OCI-LY7 (cell line): ENCODE results near the gene SLC6A4. TPM values are rescaled to one million over a fixed set of nuclear protein-coding genes. Genes with fewer than 3 reads are reported as not detected.

ENCODE experiments used
- BruUV-seq: library from RNA; stranded (reverse); fragments of 400-500 nt; replicated peaks from 2 replicates; lab custom pipeline; 2021; lab: Mats Ljungman, UMichigan
- CTCF ChIA-PET: fragments of 300-600 bp; sonication (Branson Sonifier 250); formaldehyde crosslinking; loops from one replicate; lab custom pipeline; 2022; ENCODE audit warnings: antibody characterized with exemption; ENCODE audit not compliant: unreplicated experiment; lab: Charles Lee
- POLR2A ChIA-PET: fragments of 300-600 bp; sonication (Branson Sonifier 250); formaldehyde crosslinking; loops from one replicate; lab custom pipeline; 2022; ENCODE audit warnings: antibody characterized with exemption; lab: Charles Lee
- DNase-seq: peaks from one replicate; pipeline ENCODE4 v3.0.0-alpha.2; 2015; ENCODE audit warnings: low spot score
- H2AFZ ChIP-seq: fragments of 200-600 bp; sonication (generic), shearing (Covaris generic); 2 replicates; pipeline ENCODE4 v1.6.1; 2014; ENCODE audit warnings: mild to moderate bottlenecking, antibody characterized with exemption, low read length, moderate library complexity
- H3K27ac ChIP-seq: fragments of 200-600 bp; sonication (generic); 2 replicates; pipeline ENCODE4 v1.5.1; 2014; ENCODE audit warnings: mixed run types, low read depth, mild to moderate bottlenecking, moderate library complexity, low read length, inconsistent platforms; ENCODE audit not compliant: poor library complexity, severe bottlenecking
- H3K36me3 ChIP-seq: fragments of 200-600 bp; sonication (generic); 2 replicates; pipeline ENCODE4 v1.6.1; 2014; ENCODE audit warnings: mild to moderate bottlenecking, antibody characterized with exemption, low read length, moderate library complexity, mixed read lengths; ENCODE audit not compliant: insufficient read depth
- H3K4me1 ChIP-seq: fragments of 200-600 bp; sonication (generic); 2 replicates; pipeline ENCODE4 v1.5.1; 2014; ENCODE audit warnings: mild to moderate bottlenecking, low read length; ENCODE audit not compliant: insufficient read depth, poor library complexity, severe bottlenecking
- H3K4me2 ChIP-seq: fragments of 200-600 bp; sonication (generic); 2 replicates; pipeline ENCODE4 v1.6.1; 2014; ENCODE audit warnings: mild to moderate bottlenecking, low read length
- H3K4me3 ChIP-seq: fragments of 200-600 bp; sonication (generic); 2 replicates; pipeline ENCODE4 v1.5.1; 2014; ENCODE audit warnings: mild to moderate bottlenecking, low read depth, low read length; ENCODE audit not compliant: poor library complexity, severe bottlenecking
- H3K79me2 ChIP-seq: fragments of 200-600 bp; sonication (generic); 2 replicates; pipeline ENCODE4 v1.6.1; 2016; ENCODE audit warnings: low read depth, mild to moderate bottlenecking, low read length, moderate library complexity, mixed read lengths; ENCODE audit not compliant: insufficient read depth
- H3K9me2 ChIP-seq: fragments of 200-600 bp; sonication (generic); 2 replicates; pipeline ENCODE4 v1.6.1; 2016; ENCODE audit warnings: mild to moderate bottlenecking, low read length, mixed read lengths; ENCODE audit not compliant: insufficient read depth
- H3K9me3 ChIP-seq: fragments of 200-600 bp; sonication (generic); 2 replicates; pipeline ENCODE4 v1.6.1; 2014; ENCODE audit warnings: mild to moderate bottlenecking, mixed run types, low read length, mixed read lengths
- H4K20me1 ChIP-seq: fragments of 200-600 bp; sonication (generic); 2 replicates; pipeline ENCODE4 v1.6.1; 2014; ENCODE audit warnings: mild to moderate bottlenecking, antibody characterized with exemption, low read length, moderate library complexity, mixed read lengths; ENCODE audit not compliant: insufficient read depth
- EZH2phosphoT487 ChIP-seq: fragments of 200-600 bp; sonication (generic); IDR thresholded peaks from 2 replicates; pipeline ENCODE4 v1.6.1; 2018; ENCODE audit warnings: low read depth, borderline replicate concordance, mild to moderate bottlenecking, mixed run types, antibody characterized with exemption, low read length, moderate library complexity, mixed read lengths
- intact Hi-C: fragments of 100-400 bp; cut with micrococcal nuclease; formaldehyde crosslinking; loops from one replicate; pipeline ENCODE4 v1.10.0; 2022; ENCODE audit not compliant: unreplicated experiment
- total RNA-seq, 2 experiments: library from RNA; depleted of rRNA in 1 of 2; stranded (reverse); fragments of >200 nt in 1 of 2; shearing (Covaris generic) in 1 of 2; gene quantifications; 2 replicates each; pipeline ENCODE4 v1.2.3, GENCODE V29; 2014 to 2022
- TF ChIP-seq, protein P1 (sequence below): fragments of 200-600 bp; sonication (generic); conservative IDR thresholded peaks from 2 replicates; pipeline ENCODE4 v1.5.1; 2014; ENCODE audit warnings: mild to moderate bottlenecking, antibody characterized with exemption, low read length, moderate library complexity, mixed read lengths

Gene SLC6A4
- total RNA-seq, 2 experiments from 2014 or later = 0.09 TPM; not detected in 1

DNA sequence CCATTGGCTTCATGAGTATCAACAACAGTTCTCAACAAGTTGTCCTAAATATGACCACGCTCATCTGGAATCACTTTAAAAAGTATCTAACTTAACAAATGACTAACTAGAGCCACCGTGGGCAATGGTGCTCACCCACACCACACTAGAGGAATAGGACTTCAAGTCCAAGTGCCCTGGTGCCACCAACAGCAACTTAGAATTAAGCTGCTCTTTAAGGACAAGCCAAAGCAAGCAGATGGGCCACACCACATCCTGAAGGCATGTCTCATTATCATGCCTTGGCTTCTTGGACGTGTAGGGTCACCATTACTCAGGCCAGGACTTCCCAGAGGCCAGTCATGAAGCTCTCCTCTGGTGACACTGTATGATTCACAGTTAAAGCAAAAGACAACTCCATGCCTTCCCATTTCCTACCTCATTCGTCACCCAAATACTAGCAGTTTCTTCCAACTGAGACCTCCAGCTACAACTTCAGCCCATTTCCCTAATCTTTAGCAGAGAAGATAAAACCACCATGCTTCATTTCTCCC, 9.4 kb upstream of the SLC6A4 start:
- TF ChIP-seq, protein P1, sequence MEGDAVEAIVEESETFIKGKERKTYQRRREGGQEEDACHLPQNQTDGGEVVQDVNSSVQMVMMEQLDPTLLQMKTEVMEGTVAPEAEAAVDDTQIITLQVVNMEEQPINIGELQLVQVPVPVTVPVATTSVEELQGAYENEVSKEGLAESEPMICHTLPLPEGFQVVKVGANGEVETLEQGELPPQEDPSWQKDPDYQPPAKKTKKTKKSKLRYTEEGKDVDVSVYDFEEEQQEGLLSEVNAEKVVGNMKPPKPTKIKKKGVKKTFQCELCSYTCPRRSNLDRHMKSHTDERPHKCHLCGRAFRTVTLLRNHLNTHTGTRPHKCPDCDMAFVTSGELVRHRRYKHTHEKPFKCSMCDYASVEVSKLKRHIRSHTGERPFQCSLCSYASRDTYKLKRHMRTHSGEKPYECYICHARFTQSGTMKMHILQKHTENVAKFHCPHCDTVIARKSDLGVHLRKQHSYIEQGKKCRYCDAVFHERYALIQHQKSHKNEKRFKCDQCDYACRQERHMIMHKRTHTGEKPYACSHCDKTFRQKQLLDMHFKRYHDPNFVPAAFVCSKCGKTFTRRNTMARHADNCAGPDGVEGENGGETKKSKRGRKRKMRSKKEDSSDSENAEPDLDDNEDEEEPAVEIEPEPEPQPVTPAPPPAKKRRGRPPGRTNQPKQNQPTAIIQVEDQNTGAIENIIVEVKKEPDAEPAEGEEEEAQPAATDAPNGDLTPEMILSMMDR = no peak
- no peak for TF ChIP-seq EZH2phosphoT487
- H3K36me3 ChIP-seq = peaks cover 36% of the 10 kb centered on the region
- H3K9me3 ChIP-seq = no peaks in the 10 kb centered on the region
- no peaks in the 10 kb centered on the region for H3K9me2 ChIP-seq
- H3K4me1 ChIP-seq = no peaks in the 10 kb centered on the region
- ChIA-PET POLR2A (interaction anchor here (1.2 to 1.9 kb wide), 2 partner anchors 11 kb away, joined by 4 read pairs; no protein-coding TSS in a partner anchor), CTCF (no interaction called here)
- H2AFZ ChIP-seq = no peak overlapping the region
- BruUV-seq = no TSS peak
- H3K79me2 ChIP-seq = no peaks in the 10 kb centered on the region
- H3K27ac ChIP-seq = no peak overlapping the region
- intact Hi-C loops = no loop called here
- no peak overlapping the region for H3K4me3 ChIP-seq
- no peak for DNase-seq
- H4K20me1 ChIP-seq = no peaks in the 10 kb centered on the region
- H3K4me2 ChIP-seq = no peak overlapping the region

DNA sequence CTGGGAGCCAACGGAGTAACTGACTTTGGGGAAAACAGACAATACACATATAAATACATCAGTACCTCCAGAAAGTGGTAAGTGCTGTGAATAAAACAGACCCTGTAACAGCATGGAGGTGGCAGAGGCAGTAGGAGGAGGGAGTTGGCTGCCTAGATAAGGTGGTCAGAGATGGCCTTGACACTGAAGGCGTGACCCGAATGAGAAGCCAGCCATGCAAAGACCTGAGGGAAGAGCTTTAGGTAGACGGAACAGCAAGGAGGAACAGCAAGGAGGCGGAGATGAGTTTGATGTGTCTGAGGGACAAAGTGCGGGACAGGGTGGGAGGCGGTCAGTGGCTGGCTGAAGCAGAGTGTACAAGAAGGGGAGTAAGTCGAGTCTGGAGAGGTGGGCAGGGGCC, 8.1 kb upstream of the SLC6A4 start:
- peaks cover 23% of the 10 kb centered on the region for H3K36me3 ChIP-seq
- no peak overlapping the region for H3K4me3 ChIP-seq
- H3K79me2 ChIP-seq = no peaks in the 10 kb centered on the region
- no peak overlapping the region for H3K27ac ChIP-seq
- DNase-seq = no peak
- no peaks in the 10 kb centered on the region for H3K9me2 ChIP-seq
- CTCF ChIA-PET = no interaction called here
- H4K20me1 ChIP-seq = no peaks in the 10 kb centered on the region
- H3K4me1 ChIP-seq = no peaks in the 10 kb centered on the region
- no peak overlapping the region for H3K4me2 ChIP-seq
- intact Hi-C loops = no loop called here
- no peaks in the 10 kb centered on the region for H3K9me3 ChIP-seq
- TF ChIP-seq, protein P1 = no peak
- TF ChIP-seq EZH2phosphoT487 = no peak
- BruUV-seq = no TSS peak
- POLR2A ChIA-PET = no interaction called here
- no peak overlapping the region for H2AFZ ChIP-seq

DNA sequence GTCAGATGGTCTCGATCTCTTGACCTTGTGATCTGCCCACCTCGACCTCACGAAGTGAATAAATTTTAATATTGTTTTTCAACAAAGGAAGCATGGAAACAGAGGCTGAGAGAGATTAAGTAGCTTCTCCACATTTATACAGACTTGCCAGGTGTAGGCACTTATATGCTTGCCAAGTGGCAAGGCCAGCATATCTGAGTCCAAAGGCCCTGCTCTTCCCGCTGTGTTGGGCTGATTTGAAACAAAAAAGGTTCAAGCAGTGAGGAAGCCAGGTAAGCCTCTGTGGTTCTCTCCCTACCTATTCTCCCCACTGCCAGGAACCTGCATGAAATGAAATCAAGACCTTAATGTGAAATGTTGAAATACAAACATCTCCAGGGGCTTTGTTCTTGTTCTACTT, 7.5 kb upstream of the SLC6A4 start:
- POLR2A ChIA-PET = no interaction called here
- Histone ChIP-seq H3K9me2 (no peaks in the 10 kb centered on the region), H3K4me3 (no peak overlapping the region), H3K9me3 (no peaks in the 10 kb centered on the region), H3K27ac (no peak overlapping the region), H4K20me1 (no peaks in the 10 kb centered on the region), H3K79me2 (no peaks in the 10 kb centered on the region), H3K36me3 (peaks cover 17% of the 10 kb centered on the region), H3K4me2 (no peak overlapping the region), H2AFZ (no peak overlapping the region), H3K4me1 (no peaks in the 10 kb centered on the region)
- CTCF ChIA-PET = no interaction called here
- BruUV-seq = no TSS peak
- intact Hi-C loops = no loop called here
- DNase-seq = no peak
- TF ChIP-seq EZH2phosphoT487 = no peak
- TF ChIP-seq, protein P1 = no peak
